NCI-H226 (cell line): Measurements from ENCODE around the gene SYNM.
"Not testable (repeated sequence)": the region's sequence is repeated elsewhere in the genome, so short reads cannot be mapped to it uniquely, and the experiment has no call there.

ENCODE experiments used
- DNase-seq: peaks from one replicate; pipeline ENCODE4 v3.0.0-alpha.2; 2015

The SYNM gene, protein sequence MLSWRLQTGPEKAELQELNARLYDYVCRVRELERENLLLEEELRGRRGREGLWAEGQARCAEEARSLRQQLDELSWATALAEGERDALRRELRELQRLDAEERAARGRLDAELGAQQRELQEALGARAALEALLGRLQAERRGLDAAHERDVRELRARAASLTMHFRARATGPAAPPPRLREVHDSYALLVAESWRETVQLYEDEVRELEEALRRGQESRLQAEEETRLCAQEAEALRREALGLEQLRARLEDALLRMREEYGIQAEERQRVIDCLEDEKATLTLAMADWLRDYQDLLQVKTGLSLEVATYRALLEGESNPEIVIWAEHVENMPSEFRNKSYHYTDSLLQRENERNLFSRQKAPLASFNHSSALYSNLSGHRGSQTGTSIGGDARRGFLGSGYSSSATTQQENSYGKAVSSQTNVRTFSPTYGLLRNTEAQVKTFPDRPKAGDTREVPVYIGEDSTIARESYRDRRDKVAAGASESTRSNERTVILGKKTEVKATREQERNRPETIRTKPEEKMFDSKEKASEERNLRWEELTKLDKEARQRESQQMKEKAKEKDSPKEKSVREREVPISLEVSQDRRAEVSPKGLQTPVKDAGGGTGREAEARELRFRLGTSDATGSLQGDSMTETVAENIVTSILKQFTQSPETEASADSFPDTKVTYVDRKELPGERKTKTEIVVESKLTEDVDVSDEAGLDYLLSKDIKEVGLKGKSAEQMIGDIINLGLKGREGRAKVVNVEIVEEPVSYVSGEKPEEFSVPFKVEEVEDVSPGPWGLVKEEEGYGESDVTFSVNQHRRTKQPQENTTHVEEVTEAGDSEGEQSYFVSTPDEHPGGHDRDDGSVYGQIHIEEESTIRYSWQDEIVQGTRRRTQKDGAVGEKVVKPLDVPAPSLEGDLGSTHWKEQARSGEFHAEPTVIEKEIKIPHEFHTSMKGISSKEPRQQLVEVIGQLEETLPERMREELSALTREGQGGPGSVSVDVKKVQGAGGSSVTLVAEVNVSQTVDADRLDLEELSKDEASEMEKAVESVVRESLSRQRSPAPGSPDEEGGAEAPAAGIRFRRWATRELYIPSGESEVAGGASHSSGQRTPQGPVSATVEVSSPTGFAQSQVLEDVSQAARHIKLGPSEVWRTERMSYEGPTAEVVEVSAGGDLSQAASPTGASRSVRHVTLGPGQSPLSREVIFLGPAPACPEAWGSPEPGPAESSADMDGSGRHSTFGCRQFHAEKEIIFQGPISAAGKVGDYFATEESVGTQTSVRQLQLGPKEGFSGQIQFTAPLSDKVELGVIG (N-terminal part only)

DNA sequence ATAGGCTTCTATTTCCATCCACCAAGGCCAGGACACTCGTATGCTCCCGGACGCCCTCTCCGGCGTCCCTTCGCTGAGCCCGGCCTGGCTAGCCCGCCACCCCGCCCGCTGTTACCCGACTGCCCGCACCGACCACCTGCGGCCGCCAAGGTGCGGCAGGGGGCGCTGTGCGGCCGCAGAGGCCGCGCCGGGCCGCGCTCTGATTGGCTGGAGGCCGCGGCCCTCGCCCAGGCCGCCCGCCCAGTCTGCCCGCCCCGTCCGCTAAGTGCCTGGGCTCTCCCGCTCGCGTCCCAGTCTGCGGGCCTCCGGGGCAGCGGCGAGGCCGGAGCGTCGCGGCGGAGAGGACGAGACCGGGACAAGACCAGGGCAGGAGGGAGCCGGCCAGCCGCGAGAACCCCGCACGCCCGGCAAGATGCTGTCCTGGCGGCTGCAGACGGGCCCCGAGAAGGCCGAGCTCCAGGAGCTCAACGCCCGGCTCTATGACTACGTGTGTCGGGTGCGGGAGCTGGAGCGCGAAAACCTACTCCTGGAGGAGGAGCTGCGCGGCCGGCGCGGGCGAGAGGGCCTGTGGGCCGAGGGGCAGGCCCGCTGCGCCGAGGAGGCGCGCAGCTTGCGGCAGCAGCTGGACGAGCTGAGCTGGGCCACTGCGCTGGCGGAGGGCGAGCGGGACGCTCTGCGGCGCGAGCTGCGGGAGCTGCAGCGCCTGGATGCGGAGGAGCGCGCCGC is at the start of gene SYNM:
Gene SYNM, plus strand, starts transcription at position 293 of the 726 bp plus-strand sequence. Its CDS starts 120 bp downstream, at position 413.
- peak; percentile 77 for DNase-seq

DNA sequence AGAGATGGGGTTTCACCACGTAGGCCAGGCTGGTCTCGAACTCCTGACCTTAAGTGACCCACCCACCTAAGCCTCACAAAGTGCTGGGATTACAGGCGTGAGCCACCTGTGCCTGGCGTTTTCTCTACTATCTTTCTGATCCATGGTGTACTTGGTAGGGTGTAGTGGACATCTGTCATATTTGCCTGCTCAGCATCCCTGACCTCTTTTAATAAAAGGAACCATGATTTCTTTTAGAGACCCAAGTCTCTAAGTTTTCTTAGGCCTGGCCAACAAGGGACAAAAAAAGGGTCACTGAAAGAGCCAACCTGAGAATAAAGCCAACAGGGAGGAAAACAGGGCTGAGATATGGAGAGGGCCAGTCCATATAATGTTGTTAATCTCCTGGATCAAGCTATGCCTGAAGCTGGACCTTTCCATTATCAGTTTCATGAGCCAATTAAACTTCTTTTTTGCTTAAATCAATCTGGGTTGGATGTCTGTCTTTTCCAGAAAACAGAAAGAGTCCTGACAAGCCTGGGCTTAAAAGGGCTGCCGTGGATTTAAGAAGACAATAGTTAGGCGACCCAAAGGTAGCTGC is 49.2 kb upstream of the SYNM start:
- DNase-seq = no peak

DNA sequence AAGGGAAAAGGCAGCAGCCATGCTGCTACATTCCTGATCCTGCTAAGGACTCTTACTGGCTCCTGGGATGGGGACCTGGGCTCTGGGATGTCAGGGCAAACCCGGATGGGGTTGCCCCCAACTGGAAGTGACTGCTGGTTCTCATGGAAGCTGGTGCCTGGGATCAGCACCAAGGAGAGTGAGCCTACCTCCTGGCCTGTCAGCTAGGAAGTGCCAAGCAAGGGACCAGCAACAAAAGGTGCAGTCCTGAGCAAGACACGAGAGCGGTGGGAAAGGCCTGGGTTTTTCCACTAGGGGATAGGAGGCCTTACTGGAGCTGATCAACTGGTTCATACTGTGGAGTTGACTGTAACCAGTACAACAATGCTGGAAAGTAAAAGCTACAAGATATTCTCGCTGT is 47.9 kb upstream of the SYNM start:
- no peak for DNase-seq

DNA sequence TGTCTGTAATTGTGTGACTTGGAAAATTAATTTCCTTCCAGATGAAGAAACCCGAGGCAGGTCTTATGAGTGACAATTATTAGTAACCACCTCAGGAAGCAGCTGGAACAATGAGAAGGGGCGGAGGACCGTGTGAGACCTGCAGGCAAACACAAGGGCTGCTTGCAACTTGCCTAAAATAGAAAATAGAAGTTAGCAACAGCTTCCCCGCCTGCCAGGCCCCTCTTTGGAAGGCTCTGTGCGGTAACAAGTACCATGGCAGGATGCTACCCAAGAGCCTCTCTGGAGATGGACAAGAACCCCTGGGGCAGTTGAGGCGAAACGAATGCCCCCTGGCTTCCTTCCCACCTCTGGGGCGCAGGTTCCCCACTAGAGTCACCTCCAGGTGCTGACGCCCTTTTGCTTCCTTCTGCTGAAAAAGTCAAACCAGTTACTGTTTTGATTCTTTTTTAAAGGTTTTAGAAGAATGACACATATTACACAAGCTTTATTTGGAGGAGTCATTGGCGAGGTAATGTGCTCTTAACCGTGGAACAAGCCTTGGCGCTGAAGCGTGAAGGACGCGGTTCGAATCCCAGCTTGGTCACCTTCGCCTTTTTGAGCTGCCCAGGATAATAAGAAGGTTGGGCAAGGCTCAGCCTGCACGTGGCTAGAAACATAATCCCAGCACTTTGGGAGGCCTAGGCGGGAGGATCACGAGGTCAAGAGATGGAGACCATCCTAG is 47.0 kb upstream of the SYNM start:
- DNase-seq = no peak

DNA sequence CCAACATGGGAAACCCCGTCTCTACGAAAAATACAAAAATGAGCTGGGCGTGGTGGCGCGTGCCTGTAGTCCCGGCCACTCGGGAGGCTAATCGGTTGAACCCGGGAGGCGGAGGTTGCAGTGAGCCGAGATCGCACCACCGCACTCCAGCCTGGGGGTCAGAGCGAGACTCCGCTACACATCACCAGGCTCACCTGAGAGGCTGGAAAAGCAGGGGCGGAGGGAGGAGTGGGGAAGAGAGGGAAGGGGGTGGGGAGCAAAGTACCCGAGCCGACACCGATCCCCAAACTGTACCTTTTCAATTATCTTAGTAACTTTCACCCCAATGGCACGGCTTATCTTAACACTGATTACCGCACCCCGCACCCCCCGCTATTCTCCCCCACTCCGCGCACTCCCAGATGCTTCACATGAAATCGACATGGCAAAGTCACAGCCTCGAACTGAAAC is 46.4 kb upstream of the SYNM start:
- DNase-seq = no peak

DNA sequence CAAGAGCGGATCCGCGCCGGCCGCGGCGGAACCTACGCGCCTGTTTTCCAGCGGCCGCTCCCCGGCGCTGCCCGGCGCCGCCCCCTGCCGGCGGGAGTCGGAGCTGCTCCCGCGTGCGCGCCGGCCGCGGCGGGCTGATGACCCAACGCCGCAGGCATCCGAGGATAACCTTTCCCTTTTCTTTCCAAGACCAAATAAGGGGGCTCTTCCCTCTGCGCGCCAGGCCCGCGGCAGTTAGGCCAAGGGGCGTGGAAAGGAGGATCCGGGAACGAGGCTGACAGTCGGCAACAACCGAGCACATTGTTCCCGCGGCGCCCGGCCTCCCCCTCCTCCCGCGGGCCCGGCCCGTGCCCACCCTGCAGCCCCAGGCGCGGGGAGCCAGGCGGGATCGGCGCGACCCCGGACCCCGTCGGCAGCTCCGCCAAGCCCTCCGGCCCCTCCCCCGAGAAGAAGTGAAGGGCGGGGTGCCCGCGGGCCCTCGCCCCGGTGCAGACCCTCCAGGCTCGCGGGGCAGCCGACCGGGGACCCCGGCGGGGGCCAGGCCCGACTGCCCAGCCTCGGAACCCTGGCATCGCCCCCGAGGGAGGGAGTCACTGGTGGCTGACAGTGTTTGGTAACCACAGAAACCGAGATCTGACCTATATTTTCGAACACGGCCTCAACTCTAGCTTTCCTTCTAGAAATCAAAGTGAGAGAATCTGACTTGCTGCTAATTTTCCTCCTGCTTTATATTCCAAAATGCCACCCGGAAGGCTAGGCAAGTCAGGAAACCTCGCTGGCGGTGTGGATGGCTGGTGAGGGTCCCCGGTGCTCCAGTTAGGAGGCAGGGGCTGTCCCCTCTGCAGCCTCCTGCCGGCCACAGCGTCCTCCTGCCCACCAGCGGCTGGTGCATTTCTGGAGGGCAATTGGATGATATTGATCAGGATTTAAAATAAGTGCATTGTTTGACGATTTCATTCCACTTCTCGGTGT is 45.6 kb upstream of the SYNM start:
- peak; percentile 85 for DNase-seq

DNA sequence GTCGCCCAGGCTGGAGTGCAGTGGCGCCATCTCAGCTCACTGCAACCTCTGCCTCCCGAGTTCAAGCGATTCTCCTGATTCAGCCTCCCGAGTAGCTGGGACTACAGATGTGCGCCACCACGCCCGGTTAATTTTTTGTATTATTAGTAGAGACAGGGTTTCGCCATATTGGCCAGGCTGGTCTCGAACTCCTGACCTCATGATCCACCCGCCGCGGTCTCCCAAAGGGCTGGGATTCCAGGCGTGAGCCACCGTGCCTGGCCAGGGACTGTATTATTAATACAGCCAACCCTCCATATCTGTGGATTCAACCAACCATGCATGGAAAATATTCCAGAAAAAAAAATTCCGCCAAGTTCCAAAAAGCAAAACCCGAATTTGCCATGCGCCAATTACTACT is 44.7 kb upstream of the SYNM start:
- DNase-seq = not testable (repeated sequence)

DNA sequence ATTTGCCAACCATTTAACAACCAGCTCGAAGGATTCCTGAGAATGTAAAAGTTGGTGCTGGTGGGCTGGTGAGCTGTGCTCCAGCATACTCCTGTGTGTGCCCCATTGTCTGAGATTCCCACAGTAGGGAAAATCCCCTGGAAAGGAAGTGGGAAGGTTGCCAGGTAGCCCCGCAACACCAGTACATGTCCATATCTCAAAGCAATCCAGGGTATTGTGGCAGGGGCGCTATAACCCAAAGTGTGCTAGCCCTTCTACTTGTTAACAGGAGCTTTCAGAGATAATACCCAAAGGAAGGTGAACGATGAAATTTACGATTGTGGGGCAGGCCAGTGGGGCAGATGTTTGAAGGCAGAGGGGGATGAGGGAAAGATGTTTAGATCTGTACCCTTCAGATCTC is 42.7 kb upstream of the SYNM start:
- no peak for DNase-seq

DNA sequence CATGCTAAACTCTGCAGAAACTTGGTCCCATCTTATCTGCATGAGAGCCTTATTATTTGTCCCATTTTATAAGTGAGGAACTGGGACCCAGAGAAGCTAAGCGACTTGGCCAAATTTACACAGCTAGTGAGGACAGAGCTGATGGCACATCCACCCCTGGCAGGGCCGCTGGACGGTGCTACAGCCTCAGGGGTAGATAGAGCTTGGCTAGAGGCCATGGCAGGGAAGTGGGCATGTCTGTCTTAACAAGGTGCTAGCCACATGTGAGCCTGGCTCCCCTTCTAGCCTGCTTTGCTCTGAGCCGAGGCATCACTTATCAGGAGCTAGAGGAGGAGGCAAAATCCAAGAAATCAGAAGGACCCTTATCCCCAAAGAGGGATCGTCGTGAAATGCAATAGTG is 36.7 kb upstream of the SYNM start:
- DNase-seq = no peak

DNA sequence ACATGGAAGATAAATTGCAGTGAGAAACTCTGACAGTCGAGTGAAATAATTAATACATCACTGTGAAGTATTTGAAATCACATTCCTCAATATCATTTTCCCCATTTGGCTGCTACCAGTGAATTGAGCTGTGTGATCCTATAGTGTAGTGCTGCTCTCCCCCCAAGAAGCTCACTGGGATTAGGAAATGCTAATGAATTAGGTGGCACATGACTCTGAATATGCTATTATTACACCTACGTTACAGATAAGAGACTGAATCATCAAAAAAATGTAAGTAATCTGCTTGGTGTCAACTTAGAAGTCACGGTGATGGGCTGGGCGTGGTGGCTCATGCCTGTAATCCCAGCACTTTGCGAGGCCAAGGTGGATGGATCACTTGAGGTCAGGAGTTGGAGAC is 34.7 kb upstream of the SYNM start:
- DNase-seq = peak; percentile 53

DNA sequence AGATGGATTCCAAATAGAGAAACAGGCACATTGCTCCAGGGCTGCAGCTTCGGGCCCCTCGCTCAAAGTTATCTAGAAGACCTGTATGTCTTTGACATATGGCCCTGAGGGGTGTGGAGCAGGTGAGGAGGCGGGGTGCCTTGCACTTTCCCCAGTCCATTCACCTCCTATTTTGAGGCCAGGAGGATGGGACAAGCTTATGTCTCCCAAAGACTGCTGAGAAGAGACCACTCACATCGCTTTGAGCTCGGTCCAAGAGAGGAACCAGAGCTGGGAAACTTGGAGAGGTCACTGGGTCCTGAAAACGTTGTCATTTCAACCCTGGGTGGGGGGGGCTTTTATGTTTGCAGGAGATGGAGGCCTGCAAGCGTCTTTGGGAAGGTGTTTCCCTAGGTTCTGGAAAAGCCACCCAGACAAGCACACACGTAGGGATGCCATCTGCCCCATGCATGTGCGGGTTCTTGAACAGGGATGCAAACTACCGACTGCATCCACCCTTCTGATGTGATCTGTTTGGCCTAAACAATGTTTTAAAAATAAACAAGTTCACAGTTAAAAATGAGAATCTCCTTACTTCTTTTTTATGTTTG is 33.7 kb upstream of the SYNM start:
- no peak for DNase-seq

DNA sequence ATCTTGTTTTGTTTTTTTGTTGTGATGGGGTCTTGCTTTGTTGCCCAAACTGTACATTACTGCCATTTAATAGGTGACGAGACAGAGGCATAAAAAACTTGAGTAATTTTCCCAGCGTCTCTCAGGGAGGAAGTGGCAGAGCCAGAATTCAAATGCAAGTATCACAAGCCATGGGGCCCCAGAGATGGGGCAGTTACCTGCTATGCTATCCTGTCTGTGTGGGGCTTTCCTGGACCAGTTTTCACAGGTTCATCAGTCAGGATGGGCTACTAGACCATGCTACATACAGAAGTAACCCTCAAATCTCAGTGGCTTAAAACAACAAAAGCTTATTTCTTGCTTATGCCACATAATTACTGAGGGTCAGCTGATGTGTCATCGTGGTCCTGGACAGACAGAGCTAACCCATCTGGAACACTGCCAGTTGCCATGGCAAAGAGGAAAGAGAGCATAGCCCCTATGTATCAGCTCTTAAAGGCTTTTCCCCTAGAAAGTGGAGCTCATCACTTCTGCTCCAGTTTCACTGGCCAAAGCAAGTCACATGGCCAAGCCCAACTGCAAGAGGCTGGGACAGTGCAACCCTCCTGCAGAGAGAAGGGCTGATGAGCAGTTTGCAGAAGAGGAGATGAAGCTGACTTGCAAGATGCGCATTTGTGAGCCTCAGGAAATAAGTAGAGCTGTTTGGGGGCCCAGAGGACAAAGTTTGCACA is 31.7 kb upstream of the SYNM start:
- DNase-seq = no peak

DNA sequence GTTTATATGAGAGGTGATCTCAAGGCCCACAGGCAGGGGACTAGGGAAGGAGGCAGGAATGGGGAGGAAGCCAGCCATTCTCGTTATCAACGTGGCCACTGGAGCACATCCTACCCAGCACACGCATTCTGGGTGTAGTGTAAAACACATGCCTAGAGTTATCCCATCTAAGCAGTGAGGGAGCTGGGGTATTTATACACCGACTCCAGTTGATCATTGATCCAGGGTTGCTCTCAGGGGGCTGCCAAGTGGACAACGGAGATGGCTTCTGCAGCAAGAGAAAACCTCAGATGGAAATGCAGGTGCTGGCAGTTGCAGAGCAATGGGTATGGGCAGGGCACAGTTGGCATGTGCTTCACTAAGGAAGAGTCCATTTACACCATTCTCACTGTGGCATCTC is 30.4 kb upstream of the SYNM start:
- no peak for DNase-seq

DNA sequence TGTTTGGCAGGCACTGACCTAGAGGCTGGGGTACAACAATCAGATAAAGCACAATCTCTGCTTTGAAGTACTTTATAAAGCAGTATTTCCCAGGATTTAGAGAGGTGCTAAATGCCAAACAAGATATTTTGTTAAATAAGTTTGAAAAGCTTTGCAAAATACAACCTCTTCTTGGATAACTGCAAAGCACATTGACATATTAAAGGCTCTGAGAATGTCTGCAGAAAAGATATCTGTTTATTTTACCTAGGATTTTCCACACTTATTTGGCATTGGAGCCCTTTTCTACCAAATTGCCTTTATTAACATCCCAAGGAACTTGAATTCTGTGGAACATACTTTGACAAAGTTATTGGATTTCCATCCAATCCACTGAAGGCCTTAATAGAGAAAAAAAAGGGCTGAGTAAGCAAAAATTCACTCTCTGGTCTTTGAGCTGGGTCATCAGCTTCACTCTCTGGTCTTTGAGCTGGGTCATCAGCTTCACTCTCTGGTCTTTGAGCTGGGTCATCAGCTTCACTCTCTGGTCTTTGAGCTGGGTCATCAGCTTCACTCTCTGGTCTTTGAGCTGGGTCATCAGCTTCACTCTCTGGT is 29.7 kb upstream of the SYNM start:
- not testable (repeated sequence) for DNase-seq

DNA sequence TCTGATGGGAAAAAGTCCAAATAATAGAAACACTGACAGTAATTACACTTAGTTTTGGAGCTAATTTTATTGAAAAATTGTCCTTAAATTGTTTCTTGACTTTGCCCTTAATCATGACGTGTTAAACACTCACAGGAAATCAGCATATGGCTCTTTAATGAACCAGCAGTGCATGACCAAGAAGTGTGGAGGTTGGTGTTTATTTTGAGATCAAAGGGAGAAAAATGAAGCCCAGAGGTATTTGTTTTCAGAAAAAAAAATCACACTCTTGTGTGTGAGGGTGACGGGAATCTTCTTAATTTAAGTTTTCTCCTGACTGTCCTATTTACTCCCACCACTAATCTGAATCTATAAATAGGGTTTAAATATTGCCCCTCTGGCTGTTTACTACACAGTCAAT is 28.8 kb upstream of the SYNM start:
- no peak for DNase-seq

DNA sequence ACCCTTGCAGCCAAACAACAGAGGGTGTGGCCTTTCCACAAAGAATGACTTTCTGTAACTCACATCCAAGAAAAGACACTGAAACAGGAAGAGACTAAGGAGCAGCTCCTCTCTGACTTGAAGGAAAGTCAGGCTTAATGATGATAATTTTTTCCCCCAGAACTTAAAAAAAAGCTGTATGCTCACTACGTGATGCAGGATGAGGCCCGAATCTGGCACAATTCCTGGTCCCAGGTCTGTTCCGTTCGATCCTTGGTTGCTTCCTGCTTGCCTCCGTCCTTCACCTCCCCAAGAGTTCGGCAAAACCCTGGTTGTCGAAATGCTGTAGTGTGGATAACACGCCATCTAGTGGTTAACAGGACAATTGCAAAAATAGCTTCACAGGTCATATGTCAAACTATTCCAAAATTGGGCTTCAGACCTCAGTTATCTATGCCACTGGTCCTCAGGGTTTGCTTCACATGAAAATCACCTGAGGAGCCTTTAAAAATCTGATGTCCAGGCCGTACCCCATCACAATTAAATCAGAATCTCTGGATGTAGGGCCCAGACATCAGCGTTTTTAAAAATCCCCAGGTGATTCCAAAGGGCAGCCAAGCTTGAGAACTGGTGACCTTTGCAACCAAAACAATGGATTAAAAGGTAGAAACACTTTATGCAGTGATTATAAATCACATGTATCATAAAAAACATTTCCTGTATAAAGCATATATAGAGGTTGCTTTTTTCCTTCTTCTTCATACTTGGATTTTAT is 28.1 kb upstream of the SYNM start:
- DNase-seq = peak; percentile 74

DNA sequence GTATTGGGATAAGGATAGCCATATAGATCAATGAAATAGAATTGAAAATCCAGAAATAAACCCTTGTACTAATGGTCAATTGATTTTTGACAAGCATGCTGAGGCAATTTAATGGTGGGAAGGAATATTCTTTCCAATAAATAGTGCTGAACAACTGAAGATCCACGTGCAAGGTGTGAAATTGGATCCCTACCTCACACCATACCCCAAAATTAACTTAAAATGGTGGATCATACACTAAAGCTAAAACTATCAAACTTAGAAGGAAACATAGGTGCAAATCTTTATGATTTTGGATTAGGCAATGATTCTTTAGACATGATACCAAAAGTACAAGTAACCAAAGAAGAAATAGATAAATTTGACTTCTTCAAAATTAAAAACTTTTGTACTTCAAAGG is 22.1 kb upstream of the SYNM start:
- DNase-seq = no peak

DNA sequence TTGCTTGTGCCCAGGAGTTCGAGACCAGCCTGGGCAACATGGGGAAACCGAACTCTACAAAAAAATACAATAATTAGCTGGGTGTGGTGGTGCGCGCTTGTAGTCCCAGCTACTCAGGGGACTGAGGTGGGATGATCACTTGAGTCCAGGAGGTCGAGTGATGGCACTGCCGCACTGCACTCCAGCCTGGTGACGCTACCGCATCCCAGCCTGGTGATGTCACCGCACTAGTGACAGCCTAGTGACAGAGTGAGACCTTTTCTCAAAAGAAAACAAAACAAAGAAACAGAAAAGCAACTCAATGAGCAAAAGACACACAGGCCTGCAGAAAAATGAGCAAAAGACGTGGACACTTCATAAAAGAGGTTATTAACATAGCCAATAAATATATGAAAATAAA is 19.9 kb upstream of the SYNM start:
- DNase-seq = no peak
